Measurements from ENCODE around the gene AADAT.

AADAT gene

DNA sequence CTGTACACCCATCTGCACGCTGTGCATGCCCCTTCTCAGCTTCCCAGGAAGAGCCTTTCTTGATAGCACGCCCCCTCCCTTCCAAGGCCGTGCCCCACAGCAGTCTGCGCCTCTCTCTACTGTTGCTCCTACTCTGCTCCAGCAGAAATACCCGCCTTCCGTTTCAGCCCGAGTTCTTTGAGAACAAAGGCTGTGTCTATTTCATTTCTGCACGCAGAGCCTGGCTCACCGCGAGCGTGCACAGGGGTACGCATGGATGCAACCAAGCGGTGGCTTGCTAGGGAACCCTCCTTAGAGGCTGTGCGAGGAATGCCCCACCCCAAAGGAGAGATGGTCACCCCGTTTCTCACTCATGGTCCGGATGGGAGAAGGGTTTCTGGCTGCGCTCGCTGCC lies 485 bp downstream of the AADAT start:
- peak overlapping the region; percentile 75 for H3K4me3 ChIP-seq (ENCODE audit: low read depth, low read length)
- TF ChIP-seq, protein P1, sequence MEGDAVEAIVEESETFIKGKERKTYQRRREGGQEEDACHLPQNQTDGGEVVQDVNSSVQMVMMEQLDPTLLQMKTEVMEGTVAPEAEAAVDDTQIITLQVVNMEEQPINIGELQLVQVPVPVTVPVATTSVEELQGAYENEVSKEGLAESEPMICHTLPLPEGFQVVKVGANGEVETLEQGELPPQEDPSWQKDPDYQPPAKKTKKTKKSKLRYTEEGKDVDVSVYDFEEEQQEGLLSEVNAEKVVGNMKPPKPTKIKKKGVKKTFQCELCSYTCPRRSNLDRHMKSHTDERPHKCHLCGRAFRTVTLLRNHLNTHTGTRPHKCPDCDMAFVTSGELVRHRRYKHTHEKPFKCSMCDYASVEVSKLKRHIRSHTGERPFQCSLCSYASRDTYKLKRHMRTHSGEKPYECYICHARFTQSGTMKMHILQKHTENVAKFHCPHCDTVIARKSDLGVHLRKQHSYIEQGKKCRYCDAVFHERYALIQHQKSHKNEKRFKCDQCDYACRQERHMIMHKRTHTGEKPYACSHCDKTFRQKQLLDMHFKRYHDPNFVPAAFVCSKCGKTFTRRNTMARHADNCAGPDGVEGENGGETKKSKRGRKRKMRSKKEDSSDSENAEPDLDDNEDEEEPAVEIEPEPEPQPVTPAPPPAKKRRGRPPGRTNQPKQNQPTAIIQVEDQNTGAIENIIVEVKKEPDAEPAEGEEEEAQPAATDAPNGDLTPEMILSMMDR (IDR thresholded peaks at IDR 0.05; ENCODE audit: low read depth, low read length): no peak

DNA sequence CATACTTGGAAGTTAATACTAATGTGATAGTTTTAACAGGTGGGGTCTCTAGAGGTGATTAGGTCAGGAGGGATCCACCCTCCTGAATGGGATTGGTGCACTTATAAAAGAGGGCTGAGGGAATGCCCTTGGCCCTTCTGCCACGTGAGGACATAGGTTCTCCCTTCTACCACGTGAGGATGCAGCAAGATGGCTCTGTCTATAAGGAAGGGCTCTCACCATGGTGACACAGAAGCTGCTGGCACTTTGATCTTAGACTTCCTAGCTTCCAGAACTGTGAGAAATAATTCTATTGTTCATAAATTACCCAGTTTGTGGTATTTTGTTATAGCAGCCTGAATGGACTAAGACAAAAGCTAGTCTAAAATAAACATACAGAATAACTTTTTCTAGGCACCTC lies 1.0 kb downstream of the AADAT start:
- H3K4me3 ChIP-seq (ENCODE audit: low read depth, low read length): peak overlapping the region; percentile 75
- TF ChIP-seq, protein P1 (IDR thresholded peaks at IDR 0.05; ENCODE audit: low read depth, low read length): no peak

DNA sequence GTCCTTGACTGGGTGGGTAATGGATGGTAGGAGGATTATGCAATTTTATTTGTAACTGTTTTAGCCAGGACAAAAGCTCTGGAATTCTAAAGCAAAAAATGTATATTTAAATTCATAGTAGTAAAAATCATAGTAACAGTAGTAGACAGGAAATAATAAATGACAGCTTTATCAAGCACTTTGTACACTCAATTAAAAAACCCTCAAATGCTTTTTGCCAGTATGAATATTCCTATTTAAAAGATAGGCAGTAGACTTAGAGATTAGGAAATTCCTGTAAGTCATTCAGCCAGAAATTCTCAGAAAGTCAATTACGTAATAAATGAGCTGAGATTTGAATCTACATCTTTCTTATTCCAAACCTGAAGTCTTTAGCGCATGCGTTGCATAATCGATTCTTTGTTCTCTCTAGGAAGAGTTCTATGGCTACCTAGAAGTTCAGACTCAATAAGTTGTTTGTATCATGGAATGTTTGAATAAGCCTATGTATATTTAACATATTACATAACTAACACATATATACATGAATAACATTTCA lies 2.5 kb downstream of the AADAT start:
- TF ChIP-seq, protein P1 (IDR thresholded peaks at IDR 0.05; ENCODE audit: low read depth, low read length): no peak
- H3K4me3 ChIP-seq (ENCODE audit: low read depth, low read length): no peak overlapping the region

DNA sequence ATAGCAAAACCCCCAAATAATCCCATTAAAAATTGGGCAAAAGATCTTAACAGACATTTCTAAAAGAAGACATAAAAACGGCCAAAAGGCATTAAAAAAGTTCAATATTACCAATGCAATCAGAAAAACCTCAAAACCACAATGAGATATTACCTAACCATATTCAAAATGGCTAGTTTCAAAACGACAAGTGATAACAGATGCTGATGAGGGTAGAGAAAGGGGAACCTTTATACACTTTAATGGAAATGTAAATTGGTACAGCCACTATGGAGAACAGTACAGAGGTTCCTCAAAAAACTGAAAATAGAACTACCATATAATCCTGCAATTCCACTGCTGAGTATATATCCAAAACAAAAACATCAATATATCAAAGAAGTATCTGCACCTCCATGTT lies 6.2 kb downstream of the AADAT start:
- no peak overlapping the region for H3K4me3 ChIP-seq (ENCODE audit: low read depth, low read length)
- TF ChIP-seq, protein P1 (IDR thresholded peaks at IDR 0.05; ENCODE audit: low read depth, low read length): no peak

DNA sequence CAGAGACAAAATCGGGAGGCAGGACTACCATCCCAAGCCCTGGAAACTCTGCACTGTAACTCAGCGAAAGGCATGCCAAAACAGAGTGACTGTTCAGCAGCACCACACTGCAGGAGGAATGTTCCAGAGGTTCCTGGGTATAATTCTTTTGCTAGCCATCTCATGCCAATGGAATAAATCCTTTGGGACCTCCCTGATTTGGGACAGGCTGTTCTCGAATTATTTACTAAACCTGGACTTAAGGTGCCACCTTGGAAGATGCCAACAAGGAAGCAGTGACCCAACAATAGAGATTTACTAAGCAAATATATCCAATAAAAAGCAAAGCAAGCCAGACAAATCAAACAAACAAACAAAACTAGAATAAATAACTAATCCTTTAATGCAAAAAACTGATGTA lies 9.3 kb downstream of the AADAT start:
- no peak overlapping the region for H3K4me3 ChIP-seq (ENCODE audit: low read depth, low read length)
- TF ChIP-seq, protein P1 (IDR thresholded peaks at IDR 0.05; ENCODE audit: low read depth, low read length): no peak

DNA sequence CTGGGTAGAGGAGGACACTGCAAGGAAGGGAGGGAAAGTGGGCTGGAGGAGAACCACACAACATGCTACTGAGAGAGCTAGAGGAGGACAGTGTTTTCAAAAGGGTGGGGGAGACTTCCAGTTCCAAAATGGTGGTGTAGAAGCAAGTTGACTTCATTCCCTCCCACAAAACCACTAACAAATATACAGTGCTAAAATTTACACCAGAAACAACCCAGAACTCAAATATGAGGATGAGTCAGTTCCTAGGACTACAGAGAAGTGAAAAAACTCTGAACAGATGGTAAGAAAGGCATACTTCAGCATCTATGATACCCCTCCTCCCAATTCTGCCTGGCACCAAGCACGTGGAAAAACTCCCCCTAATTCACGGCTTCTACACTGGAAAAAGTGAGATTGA lies 9.8 kb downstream of the AADAT start:
- TF ChIP-seq, protein P1 (IDR thresholded peaks at IDR 0.05; ENCODE audit: low read depth, low read length): no peak
- no peak overlapping the region for H3K4me3 ChIP-seq (ENCODE audit: low read depth, low read length)

DNA sequence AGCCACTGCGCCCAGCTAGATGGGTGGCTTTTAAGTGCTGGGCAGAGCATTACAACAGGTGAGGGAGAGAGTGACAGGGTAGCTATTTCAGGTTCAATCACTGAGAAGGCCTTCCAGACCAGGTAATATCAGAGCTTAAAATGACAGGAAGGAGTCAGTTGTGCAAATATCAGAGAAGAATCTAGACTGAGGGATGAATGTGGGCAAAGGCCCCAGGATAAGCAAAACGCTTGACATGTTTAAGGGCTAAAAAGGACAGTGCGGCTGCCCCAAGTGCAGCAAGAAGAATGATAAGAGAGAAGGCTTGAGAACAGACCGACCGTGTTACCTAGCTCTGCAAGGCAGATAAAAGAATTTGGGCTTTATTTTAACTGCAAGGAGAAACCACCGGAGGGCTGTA lies 18.6 kb downstream of the AADAT start:
- TF ChIP-seq, protein P1 (IDR thresholded peaks at IDR 0.05; ENCODE audit: low read depth, low read length): no peak
- H3K4me3 ChIP-seq (ENCODE audit: low read depth, low read length): no peak overlapping the region

Measured in WI38 (cell line).